Right kidney (tissue), 1 donor: Measurements from ENCODE around the gene EFCAB3.
"Not testable (repeated sequence)": the region's sequence is repeated elsewhere in the genome, so short reads cannot be mapped to it uniquely, and the experiment has no call there.

Experiments used
- DNase-seq: peaks from one replicate; pipeline ENCODE4 v3.0.0-alpha.2; 2016

Gene EFCAB3

GRCh38 chr17:62465271-62465670 lies 84.9 kb downstream of the EFCAB3 start:
- DNase-seq, result not testable (repeated sequence)
